Right lobe of liver (tissue), 6 donors: ENCODE data around the gene GLCE. TPM values are rescaled to one million over a fixed set of nuclear protein-coding genes. Genes with fewer than 3 reads are reported as not detected.
"Not testable (repeated sequence)": the region's sequence is repeated elsewhere in the genome, so short reads cannot be mapped to it uniquely, and the experiment has no call there.

ENCODE experiments used
- ATAC-seq, 4 donors: fragments of 200-7000 bp; cut with Tn5 transposase; one replicate each; pipeline ENCODE4 v1.9.1; 2020; ENCODE audit warnings: mild to moderate bottlenecking in 4 of 4, moderate library complexity in 4 of 4
- DNase-seq, 3 donors: peaks; one replicate each; pipeline ENCODE4 v3.0.0-alpha.2; 2020
- H3K27ac ChIP-seq, 3 donors: fragments of 200-600 bp; one replicate each; pipeline ENCODE4 v1.8.0; 2022
- H3K27me3 ChIP-seq, 2 donors: fragments of 200-600 bp; one replicate each; pipeline ENCODE4 v1.8.0; 2022
- H3K36me3 ChIP-seq, 4 donors: fragments of 200-600 bp; sonication (generic) in 1 of 4; one replicate each; pipeline versions ENCODE4 v1.5.1 to v1.8.0; 2017 to 2022; ENCODE audit warnings: control low read depth in 1 of 4
- H3K4me1 ChIP-seq, 4 donors: fragments of 200-600 bp; sonication (generic) in 1 of 4; one replicate each; pipeline versions ENCODE4 v1.5.1 to v1.8.0; 2017 to 2022; ENCODE audit warnings: control low read depth in 1 of 4
- H3K4me3 ChIP-seq, 3 donors: fragments of 200-600 bp; one replicate each; pipeline ENCODE4 v1.8.0; 2022
- H3K9me3 ChIP-seq, 4 donors: fragments of 200-600 bp; sonication (generic) in 1 of 4; one replicate each; pipeline versions ENCODE4 v1.5.1 to v1.8.0; 2017 to 2022; ENCODE audit warnings: control low read depth in 1 of 4
- POLR2A ChIP-seq: fragments of 450-650 bp; IDR thresholded peaks from one replicate; pipeline ENCODE4 v1.6.1; 2017; ENCODE audit warnings: antibody characterized with exemption, mild to moderate bottlenecking
- WGBS: methylation state at CpG from one replicate; pipeline ENCODE4 v1.1.6; 2018; ENCODE audit warnings: low coverage, low lambda C conversion rate; ENCODE audit not compliant: insufficient coverage; ENCODE audit errors: missing lambda C conversion rate; 5-methylcytosine and 5-hydroxymethylcytosine counted together
- intact Hi-C, 2 donors: fragments of 100-400 bp; cut with DNase I; formaldehyde crosslinking; loops; one replicate each; pipeline versions ENCODE4 v1.11.2 to v1.14.1; 2022
- total RNA-seq, 6 experiments: library from RNA; depleted of rRNA in 2 of 6; stranded (reverse); fragments of >200 nt in 2 of 6; fragmentation: NEBNext Ultra II Directional in 3 of 6; extraction: Animal tissue kit (Norgen Biotek cat#: 25700) in 3 of 6; gene quantifications; one replicate each; pipeline versions ENCODE4 v1.1.0 to v1.2.4, GENCODE V29; 2016 to 2023
- TF ChIP-seq, protein P1 (sequence below), 4 donors: fragments of 200-600 bp in 3 of 4; fragments of 450-650 bp in 1 of 4; IDR thresholded peaks; one replicate each; pipeline versions ENCODE4 v1.5.1 to v1.8.0; 2016 to 2022; ENCODE audit warnings: antibody characterized with exemption in 4 of 4, mild to moderate bottlenecking in 2 of 4
- donor health status: DM: no; HTN: yes; CAD: no.
- donor health status: DM: no; HTN: no; CAD: no.
- donor health status: DM: no; HTN: no; CAD: no.
- donor health status: DM: no; HTN: yes; CAD: no.
- donor health status: DM: no; HTN: yes; CAD: no.

The GLCE gene
- total RNA-seq, 6 experiments from 2014 or later: 8.1 to 23.5 (median 15.4) TPM

DNA sequence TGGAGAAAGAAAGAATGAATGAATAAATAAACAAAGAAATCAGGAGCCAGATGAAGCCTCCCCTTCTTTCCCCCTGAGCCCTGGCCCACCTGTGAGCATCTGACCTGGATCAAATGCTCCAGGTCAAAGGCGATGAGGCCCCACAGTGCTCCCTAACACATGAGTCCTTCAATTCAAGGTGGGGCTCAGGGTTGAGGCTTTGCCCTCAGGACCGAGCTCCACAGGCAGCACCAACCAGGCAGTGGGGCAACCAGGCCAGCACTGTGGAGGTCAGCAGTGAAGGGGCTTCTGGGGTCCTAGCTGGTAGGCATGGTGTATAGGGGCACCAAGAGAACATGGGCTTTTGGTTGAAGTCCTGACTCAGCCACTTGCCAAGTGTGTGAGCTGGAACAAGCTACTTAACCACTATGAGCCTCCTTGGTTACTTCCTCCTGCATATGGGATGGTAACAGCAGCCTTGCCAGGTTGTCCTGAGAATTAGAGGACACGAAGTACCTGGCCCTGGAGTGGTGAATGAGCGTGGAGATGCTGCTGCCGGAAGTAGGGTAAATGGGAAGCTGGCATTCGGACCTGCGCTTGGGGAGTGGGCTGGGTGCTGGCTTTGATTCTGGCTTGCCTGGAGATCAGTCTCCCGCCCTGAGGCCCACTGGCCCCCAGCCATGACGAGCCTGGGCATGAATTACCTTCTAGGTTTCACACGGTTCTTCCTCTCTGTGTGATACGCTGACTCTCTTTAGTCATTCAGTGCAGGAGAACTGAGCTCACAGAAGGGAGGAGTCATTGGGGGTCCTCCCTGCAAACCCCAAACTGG, 128.3 kb downstream of the GLCE start:
- H3K4me1 ChIP-seq: peaks cover 0 to 13% (median 0%) of the 10 kb centered on the region in 4 donors
- TF ChIP-seq, protein P1, sequence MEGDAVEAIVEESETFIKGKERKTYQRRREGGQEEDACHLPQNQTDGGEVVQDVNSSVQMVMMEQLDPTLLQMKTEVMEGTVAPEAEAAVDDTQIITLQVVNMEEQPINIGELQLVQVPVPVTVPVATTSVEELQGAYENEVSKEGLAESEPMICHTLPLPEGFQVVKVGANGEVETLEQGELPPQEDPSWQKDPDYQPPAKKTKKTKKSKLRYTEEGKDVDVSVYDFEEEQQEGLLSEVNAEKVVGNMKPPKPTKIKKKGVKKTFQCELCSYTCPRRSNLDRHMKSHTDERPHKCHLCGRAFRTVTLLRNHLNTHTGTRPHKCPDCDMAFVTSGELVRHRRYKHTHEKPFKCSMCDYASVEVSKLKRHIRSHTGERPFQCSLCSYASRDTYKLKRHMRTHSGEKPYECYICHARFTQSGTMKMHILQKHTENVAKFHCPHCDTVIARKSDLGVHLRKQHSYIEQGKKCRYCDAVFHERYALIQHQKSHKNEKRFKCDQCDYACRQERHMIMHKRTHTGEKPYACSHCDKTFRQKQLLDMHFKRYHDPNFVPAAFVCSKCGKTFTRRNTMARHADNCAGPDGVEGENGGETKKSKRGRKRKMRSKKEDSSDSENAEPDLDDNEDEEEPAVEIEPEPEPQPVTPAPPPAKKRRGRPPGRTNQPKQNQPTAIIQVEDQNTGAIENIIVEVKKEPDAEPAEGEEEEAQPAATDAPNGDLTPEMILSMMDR (IDR thresholded peaks at IDR 0.05): no peak
- TF ChIP-seq POLR2A: no peak
- intact Hi-C loops: no loop called here
- no peak for DNase-seq
- peak in 1 of 4 donors; percentile 26 for ATAC-seq
- no peak overlapping the region for H3K27ac ChIP-seq
- H3K9me3 ChIP-seq: no peaks in the 10 kb centered on the region
- H3K4me3 ChIP-seq: no peak overlapping the region
- no peaks in the 10 kb centered on the region for H3K27me3 ChIP-seq
- WGBS: 80% methylated on average over 1 of the region's 11 CpGs
- H3K36me3 ChIP-seq: no peaks in the 10 kb centered on the region

DNA sequence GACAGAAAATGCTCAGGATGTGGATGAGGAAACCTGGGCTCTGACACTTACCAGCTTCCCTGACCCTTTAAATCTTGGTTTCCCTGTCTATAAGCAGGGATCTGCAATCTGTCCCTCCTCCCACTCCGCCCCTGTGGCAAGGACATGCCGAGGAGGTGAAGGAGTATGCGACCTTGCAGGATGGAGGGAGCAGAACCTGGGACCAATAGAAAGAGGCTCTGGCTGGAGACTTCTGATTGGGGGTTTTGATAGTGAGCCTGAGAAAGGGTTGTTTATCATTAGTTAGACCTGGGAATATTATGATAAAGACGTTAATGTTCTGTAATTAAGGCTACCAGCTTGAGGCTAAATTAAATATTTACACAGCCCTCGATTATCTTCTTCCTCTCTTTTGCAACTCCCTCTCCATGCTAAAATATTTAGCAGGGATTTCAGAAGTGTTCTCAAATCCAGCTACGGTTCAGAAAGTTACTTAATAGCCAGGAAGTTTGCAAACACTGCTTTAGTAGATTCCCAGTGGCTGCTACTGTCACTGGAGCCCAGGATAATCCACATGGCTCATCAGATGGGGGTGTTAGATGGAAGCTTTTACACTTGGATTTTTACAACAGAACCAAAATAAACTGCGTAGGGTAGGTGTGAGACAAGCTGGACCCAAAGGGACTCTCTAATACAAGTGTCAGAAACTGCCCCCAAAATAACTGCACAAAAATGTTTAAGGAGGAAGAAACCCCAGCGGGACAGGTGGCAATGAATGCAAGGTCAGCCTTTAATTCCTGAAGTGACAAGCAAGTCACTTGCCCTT, 129.1 kb downstream of the GLCE start:
- Histone ChIP-seq H3K4me1 (peaks cover 0 to 13% (median 0%) of the 10 kb centered on the region in 4 donors), H3K4me3 (no peak overlapping the region), H3K27me3 (no peaks in the 10 kb centered on the region), H3K36me3 (no peaks in the 10 kb centered on the region), H3K9me3 (no peaks in the 10 kb centered on the region), H3K27ac (no peak overlapping the region)
- intact Hi-C loops: no loop called here
- DNase-seq (no peak), ATAC-seq (peak; percentile 24 to 78 (median 64))
- 17% methylated on average over 5 of the region's 8 CpGs for WGBS
- no peak for TF ChIP-seq POLR2A
- TF ChIP-seq, protein P1 (IDR thresholded peaks at IDR 0.05): no peak

DNA sequence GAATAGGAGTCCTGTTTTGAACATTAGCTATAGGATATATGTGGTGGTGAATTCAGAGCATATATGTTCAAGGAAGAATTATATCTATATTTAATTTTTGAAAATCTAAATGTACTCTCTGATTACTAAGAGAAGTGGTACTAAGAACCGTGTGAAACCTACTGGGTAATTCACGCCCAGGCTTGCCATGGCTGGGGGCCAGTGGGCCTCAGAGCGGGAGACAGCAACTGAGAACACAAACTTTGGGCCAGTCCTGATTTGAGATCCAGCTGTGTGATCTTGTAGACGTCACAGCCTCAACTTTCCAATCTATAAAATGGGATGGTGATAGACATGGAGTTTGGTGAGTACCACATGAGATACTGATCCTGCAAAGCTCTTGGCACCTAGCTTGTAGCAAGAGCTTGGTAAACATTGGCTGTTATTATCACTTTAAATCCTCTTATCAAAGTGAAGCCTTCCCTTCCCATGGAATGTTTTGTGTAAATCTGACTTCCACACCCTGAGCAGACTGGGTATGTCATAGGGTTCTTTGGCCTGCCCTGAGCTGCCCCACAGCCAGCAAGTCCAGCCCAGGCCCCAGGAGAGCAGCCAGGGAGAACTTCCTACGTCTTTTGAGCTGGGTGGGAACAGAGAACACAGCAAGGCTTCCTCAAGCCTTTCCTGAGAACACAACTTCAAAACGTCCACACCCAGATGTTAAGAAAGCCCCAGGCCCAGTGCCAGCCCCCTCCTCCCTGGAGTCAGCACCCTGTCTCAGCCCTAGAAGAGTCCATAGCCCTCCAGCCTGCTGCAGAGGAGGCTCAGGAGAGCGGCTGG, 130.1 kb downstream of the GLCE start:
- intact Hi-C loops: no loop called here
- Histone ChIP-seq H3K36me3 (no peaks in the 10 kb centered on the region), H3K27ac (no peak overlapping the region), H3K27me3 (no peaks in the 10 kb centered on the region), H3K4me1 (peaks cover 0 to 13% (median 0%) of the 10 kb centered on the region in 4 donors), H3K4me3 (no peak overlapping the region), H3K9me3 (no peaks in the 10 kb centered on the region)
- DNase-seq: no peak
- peak in 2 of 4 donors; percentile 26 to 62 for ATAC-seq
- TF ChIP-seq, protein P1 (IDR thresholded peaks at IDR 0.05): no peak
- no peak for TF ChIP-seq POLR2A
- 70% methylated on average over 4 of the region's 7 CpGs for WGBS

DNA sequence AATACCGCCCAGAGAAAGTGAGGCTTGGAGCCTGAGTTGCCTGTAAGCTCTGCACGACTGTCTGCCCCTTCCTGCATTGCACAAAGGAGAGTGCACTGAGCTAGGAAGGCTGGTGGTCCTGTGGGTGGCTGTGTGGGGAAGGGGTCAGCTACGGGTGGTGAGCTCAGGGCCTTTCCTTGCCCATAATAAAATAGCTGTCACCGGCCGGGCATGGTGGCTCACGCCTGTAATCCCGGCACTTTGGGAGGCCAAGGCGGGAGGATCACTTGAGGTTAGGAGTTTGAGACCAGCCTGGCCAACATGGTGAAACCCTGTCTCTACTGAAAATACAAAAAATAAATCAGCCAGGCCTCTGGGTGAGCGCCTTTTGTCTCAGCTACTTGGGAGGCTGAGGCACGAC, 131.2 kb downstream of the GLCE start:
- DNase-seq: peak in 1 of 3 donors; percentile 6
- H3K27me3 ChIP-seq, intact Hi-C loops, H3K4me3 ChIP-seq, H3K9me3 ChIP-seq, ATAC-seq, H3K27ac ChIP-seq, H3K36me3 ChIP-seq: not testable (repeated sequence)
- WGBS: 86% methylated on average over 10 of the region's 10 CpGs
- H3K4me1 ChIP-seq: peaks cover 0 to 13% (median 0%) of the 10 kb centered on the region in 4 donors
